ENCODE measurements around the gene CRLF1.

Gene CRLF1

DNA sequence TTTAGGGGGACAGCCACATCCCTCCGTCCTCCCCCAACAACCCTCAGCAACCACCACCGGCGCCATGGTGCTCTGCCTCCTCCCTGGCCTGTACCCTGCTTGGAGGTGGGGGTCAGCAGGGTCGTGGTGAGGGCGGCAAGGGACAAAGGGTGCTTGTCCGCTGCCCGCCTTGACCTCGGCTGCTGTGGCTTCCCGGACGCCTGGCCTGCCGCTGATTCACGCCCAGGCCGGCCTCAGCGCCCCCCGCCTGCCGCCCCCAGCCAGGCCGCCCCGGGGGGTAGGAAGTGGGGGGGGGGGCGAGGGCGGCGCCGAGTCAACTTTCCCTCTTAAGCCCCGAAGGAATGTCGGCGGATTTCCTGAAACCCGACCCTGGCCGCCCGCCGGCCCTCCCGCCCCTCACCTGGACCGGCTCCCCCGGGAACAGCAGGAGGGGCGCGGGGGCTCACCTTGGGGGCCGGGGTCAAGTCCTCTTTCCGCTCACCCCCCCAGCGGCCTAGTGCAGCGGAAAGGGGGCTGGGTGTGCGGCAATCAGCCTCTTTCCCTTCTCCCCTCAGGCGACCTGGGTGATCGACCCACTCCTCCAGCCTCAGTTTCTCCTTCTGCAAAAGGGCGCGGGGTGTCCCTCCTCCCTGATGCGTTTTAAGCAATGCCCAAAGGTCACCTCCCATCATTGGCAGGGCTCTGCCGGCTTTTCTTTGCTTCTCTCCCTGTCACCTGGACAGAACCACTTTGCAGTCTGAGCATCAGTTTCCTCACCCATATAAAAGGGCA is 4.1 kb upstream of the CRLF1 start:
- peaks cover 20 to 24% of the 10 kb centered on the region in 2 donors for H3K4me1 Mint-ChIP-seq (ENCODE audit: low read depth in 2 of 2)
- DNase-seq = no peak
- H3K4me3 Mint-ChIP-seq = peak overlapping the region; percentile 48 to 55
- H3K36me3 Mint-ChIP-seq (ENCODE audit: insufficient read depth) = peaks cover 3% of the 10 kb centered on the region
- no peak overlapping the region for H3K27ac Mint-ChIP-seq
- ATAC-seq (replicated peaks) = no peak
- no peaks in the 10 kb centered on the region for H3K9me3 Mint-ChIP-seq
- H3K27me3 Mint-ChIP-seq = peaks cover 69 to 90% of the 10 kb centered on the region in 2 donors

DNA sequence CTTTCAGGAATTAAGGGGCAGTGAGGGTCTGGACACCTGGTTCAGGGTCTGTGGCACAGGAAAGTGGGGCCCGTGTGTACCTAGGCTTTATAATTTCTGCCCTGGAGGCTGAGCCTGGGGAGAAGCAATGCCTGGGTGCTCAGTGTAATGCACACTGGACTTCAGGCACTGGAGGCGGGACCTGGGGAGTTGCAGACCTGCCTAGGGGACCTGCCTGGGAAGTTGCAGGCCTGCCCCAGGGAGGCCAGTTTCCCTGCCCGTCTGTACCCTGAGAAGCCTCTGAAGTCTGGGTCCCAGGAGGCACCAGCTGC is 3.6 kb upstream of the CRLF1 start:
- no peak for DNase-seq
- Mint-ChIP-seq H3K27me3 (peaks cover 71 to 90% of the 10 kb centered on the region in 2 donors), H3K4me3 (peak overlapping the region in 1 of 2 donors; percentile 6), H3K36me3 (ENCODE audit: insufficient read depth) (peaks cover 3% of the 10 kb centered on the region), H3K9me3 (no peaks in the 10 kb centered on the region), H3K27ac (no peak overlapping the region), H3K4me1 (ENCODE audit: low read depth in 2 of 2) (peaks cover 23 to 27% of the 10 kb centered on the region in 2 donors)
- no peak for ATAC-seq (replicated peaks)

DNA sequence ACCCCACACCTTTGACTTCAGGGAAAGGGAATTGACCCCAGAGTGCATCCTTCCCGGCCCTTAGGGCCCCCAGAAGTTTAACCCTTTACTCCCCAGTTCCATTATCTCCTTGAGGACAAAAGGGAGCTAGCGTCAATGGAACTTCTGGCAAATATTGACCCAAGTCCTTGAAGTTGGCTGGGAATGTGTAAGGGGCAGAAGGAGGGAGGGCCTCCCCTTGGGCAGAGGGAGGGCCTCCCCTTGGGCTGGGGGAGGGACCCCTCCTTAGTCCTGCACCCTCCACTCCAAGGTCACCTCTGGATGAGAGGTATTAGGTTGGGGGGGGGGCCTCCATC is 3.1 kb upstream of the CRLF1 start:
- no peak for DNase-seq
- H3K27me3 Mint-ChIP-seq = peaks cover 71 to 90% of the 10 kb centered on the region in 2 donors
- H3K27ac Mint-ChIP-seq = no peak overlapping the region
- peaks cover 24 to 27% of the 10 kb centered on the region in 2 donors for H3K4me1 Mint-ChIP-seq (ENCODE audit: low read depth in 2 of 2)
- H3K4me3 Mint-ChIP-seq = no peak overlapping the region
- ATAC-seq (replicated peaks) = no peak
- H3K36me3 Mint-ChIP-seq (ENCODE audit: insufficient read depth) = peaks cover 3% of the 10 kb centered on the region
- no peaks in the 10 kb centered on the region for H3K9me3 Mint-ChIP-seq

DNA sequence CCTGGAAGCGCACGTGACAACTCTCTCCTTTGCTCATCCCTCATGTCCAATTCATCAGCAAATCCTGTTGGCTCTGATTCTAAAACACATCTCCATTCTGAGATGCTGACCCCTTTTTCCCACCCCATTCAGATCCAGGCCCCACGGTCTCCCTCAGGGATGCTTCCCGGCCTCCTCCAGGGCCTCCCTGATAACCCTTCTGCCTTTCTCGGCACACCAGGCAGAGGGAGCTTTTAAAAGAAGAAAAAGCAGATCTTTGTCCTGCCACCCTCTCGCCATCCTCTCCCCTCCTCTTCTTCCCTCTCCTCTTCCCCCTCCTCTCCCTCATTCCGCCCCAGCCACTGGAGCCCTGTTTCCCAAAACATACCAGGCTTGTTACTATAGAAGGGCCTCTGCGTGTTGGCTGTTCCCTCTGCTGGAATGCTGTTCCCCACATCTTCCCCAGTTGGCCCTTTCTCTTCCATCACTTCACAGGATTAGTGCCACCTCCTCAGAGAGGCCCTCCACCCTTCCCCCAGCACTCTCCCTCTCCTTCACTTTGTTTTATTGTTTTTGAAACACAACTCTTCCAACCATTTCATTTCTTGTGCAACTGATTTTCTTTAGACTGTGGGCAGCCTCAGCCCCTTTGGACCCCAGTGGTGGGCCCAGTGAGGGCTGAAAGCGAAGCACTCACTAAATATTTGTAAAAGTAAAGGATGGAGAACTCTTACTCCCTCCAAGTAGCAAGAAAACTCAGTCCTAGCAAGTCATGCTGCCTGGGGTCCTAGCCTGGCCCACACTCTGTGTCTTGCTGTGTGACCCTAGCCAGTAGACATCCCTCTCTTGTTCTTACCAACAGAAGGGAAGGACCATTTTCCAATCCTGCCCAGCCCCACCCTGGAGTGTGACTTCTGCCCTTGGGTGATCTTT is 2.5 kb upstream of the CRLF1 start:
- Mint-ChIP-seq H3K36me3 (ENCODE audit: insufficient read depth) (peaks cover 3% of the 10 kb centered on the region), H3K9me3 (no peaks in the 10 kb centered on the region), H3K4me3 (no peak overlapping the region), H3K27me3 (peaks cover 69 to 89% of the 10 kb centered on the region in 2 donors), H3K4me1 (ENCODE audit: low read depth in 2 of 2) (peaks cover 24% of the 10 kb centered on the region in 2 donors), H3K27ac (no peak overlapping the region)
- ATAC-seq (replicated peaks) (no peak), DNase-seq (no peak)

DNA sequence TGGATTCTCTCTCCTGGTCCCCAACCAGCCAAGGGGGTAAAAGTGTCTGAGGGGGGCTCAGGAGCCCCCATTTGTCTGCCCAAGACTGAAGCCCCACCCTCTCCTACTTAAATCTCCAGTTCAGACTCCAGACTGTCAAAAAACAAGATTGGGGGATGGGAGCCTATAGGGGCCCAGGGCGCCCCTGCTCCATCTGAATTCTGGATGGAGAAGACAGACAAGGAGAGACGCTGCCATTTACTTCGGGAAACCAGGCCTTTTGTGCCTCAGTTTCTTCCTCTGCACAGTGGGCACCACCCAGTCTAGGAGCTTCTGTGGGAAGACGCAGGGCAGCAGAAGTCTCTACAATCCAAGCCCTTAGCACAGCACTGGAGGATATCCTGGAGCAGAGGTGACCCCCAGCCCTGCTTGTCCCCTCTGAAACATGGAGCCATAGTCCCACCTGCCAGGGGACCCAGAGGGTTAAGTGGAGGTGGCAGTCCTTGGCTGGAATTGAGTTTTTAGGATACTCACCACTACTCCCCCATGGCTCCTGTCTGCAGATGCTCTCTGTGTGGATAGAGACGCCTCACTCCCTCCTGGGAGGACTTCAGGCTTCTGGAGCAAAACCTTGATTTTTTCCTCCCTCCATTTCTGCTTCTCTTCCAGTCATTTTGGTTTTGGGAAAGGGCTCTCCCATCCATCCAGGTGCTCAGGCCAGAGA is 1.7 kb upstream of the CRLF1 start:
- Mint-ChIP-seq H3K27ac (no peak overlapping the region), H3K9me3 (no peaks in the 10 kb centered on the region), H3K27me3 (peaks cover 63 to 85% of the 10 kb centered on the region in 2 donors), H3K4me3 (peak overlapping the region; percentile 47 to 52), H3K36me3 (ENCODE audit: insufficient read depth) (peaks cover 3% of the 10 kb centered on the region), H3K4me1 (ENCODE audit: low read depth in 2 of 2) (peaks cover 19 to 21% of the 10 kb centered on the region in 2 donors)
- no peak for DNase-seq
- no peak for ATAC-seq (replicated peaks)

DNA sequence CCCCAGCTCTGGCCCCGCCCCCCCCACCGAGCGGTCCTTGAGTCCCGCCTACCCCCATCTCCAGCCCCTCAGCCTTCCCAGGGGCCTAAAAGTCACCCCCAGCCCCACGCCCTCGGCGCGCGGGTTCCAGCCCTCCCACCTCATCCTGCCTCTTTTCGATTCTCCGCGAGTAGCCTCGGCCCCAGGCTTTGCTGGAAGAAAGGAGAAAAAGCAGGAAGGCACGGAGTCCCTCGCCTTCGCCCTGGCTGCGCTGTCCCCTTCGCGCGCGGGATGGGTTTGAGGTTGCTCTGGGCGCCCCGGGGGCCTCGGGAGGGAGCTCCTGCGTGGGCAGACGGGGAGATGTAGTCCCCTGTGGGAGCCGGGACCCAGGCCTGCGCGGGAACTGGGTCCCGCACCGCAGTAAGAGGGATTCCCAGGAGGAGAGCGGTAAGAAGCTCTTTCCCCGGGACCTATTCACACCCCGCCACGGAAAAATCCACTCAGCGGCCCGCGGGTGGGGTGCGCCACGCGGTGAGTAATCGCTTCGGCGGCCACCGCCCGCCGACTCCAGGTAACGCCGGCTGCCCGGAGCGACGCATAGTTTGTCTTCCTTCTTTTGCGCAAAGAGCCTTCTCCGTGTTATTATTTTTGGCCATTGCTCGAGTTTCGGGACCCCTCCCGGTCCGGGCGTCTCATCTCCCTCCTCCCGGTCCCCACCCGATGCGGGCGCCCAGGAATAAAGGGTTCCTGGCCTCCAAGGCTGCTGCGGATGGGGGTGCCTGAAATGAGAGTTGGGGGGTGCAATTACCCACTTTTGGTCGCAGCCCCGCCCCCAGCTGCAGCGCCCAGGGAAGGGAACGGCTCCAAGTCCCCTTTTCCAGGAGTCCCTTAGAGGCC is 865 bp upstream of the CRLF1 start:
- Mint-ChIP-seq H3K27ac (no peak overlapping the region), H3K36me3 (ENCODE audit: insufficient read depth) (peaks cover 3% of the 10 kb centered on the region), H3K27me3 (peaks cover 64 to 85% of the 10 kb centered on the region in 2 donors), H3K4me1 (ENCODE audit: low read depth in 2 of 2) (peaks cover 20 to 21% of the 10 kb centered on the region in 2 donors), H3K9me3 (no peaks in the 10 kb centered on the region), H3K4me3 (peak overlapping the region; percentile 47 to 52)
- DNase-seq = no peak
- ATAC-seq (replicated peaks) = no peak

DNA sequence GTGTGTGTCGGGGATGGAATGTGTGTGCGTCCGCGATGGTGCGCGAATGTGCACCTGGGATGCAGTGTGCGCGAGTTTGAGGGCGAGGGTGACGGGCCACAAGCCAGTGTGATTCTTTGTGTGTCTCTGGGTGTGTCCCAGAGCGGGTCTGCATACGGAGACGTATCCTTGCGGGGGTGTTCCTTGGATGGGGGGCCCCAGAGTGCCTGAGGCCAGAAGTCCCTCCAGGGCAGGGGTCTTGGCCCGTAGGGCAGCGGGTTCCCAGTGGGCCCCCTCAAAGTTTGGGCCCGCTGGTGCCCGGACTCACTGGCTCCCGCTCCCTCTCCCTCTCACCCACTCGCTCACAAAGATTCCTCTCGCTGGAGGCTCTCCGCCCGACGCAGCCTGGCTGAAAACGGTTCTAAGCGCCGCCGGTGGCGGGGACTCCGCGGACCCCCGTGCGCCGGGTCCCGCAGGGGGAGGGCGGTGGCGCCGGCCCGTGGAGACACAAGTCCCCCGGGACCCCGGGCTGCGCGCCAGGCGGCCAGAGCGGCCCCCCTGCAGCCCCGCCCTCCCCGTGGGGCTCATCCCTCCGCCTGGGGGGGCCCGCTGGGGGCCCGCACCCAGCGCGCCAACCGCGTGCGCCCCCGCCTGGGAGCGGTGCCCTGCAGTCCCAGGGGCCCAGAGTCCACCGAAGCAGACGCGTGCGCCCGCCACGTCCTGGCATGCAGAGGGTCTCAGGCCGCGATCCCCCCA is 886 bp downstream of the CRLF1 start:
- Mint-ChIP-seq H3K9me3 (no peaks in the 10 kb centered on the region), H3K27ac (no peak overlapping the region), H3K4me3 (peak overlapping the region; percentile 27 to 65), H3K27me3 (peaks cover 63 to 85% of the 10 kb centered on the region in 2 donors), H3K36me3 (ENCODE audit: insufficient read depth) (no peaks in the 10 kb centered on the region), H3K4me1 (ENCODE audit: low read depth in 2 of 2) (peaks cover 9 to 10% of the 10 kb centered on the region in 2 donors)
- DNase-seq (no peak), ATAC-seq (replicated peaks) (no peak)

DNA sequence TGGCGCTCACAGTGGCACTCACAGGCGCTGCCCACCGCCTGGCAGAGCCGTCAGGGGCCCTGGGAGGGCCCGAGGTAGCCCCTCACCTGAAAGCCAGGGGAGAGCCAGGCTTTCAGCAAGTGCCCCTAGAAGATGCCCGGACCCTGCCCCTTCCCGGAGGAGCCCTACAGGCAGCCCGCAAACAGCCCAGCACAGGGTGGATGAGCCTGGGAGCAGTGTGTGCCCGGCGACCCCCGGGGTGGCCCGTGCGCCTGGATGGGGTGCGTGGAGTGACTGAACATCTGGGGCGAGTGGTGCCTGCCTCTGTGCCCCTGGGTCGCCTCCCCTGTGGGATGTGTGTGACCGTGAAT is 1.4 kb downstream of the CRLF1 start:
- DNase-seq (no peak), ATAC-seq (replicated peaks) (no peak)
- Mint-ChIP-seq H3K27me3 (peaks cover 63 to 84% of the 10 kb centered on the region in 2 donors), H3K4me3 (peak overlapping the region; percentile 27 to 65), H3K36me3 (ENCODE audit: insufficient read depth) (no peaks in the 10 kb centered on the region), H3K27ac (no peak overlapping the region), H3K4me1 (ENCODE audit: low read depth in 2 of 2) (peaks cover 9 to 10% of the 10 kb centered on the region in 2 donors), H3K9me3 (no peaks in the 10 kb centered on the region)

DNA sequence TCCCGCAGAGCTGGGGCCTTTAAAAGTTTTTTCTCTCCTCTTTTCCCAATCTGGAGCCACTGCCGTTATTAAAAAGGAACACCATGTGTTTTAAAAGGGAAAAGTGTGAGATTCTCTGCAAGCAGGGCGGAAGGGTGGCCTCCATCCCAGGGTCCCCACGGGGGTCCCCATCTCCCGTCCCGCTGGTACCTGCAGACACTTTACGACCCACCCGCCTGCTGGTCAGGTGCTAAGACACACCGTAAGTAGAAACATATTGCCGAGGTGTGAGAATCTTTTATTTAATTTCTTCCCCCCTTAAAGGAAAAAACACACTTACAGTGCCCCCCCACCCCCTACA is 1.8 kb downstream of the CRLF1 start:
- Mint-ChIP-seq H3K4me1 (ENCODE audit: low read depth in 2 of 2) (peaks cover 9 to 10% of the 10 kb centered on the region in 2 donors), H3K36me3 (ENCODE audit: insufficient read depth) (no peaks in the 10 kb centered on the region), H3K9me3 (no peaks in the 10 kb centered on the region), H3K27me3 (peaks cover 60 to 84% of the 10 kb centered on the region in 2 donors), H3K4me3 (no peak overlapping the region), H3K27ac (no peak overlapping the region)
- DNase-seq (no peak), ATAC-seq (replicated peaks) (no peak)

DNA sequence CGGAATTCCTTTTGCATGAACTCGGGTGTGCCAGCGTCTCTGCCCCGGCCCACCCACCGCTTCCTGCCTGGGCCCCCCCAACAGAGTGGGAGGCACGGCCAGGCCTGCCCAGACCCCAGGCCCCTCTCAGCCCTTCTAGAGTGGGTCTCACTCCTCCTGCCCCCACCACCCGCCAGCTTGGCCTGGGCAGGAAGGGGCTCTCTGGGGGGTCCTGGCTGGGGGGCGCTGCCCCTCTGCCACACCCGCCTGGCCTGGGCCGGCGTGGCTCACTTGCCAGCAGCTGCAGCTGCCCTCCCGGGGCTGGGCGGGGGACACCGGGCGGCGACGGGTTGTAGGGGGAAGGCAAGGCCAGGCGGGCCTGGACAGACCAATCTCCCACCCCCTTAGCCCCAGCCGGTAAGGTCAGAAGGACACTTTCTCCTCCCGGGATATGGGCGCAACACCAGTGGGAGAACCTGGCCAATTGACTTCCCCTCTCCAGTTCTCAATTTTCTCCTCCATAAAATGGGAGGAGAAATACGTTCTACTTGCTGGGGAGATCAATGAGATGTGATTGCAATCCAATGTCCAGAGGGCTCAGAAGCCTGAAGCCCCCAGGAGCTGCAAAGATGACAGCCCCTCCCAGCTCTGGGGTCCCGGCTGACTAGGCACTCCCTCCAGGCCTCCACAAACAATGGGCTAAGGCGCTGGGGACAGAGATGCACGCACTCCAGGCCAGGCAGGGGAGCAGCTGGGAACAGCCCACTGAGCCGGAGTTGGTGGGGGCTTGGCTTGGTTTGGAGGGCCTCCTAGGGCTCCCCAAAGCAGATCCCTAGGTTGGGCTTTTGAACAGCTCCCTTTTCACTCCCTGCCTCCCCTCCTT is 2.4 kb downstream of the CRLF1 start:
- Mint-ChIP-seq H3K36me3 (ENCODE audit: insufficient read depth) (no peaks in the 10 kb centered on the region), H3K4me1 (ENCODE audit: low read depth in 2 of 2) (peaks cover 9 to 10% of the 10 kb centered on the region in 2 donors), H3K9me3 (no peaks in the 10 kb centered on the region), H3K27ac (no peak overlapping the region), H3K27me3 (peaks cover 54 to 84% of the 10 kb centered on the region in 2 donors), H3K4me3 (no peak overlapping the region)
- ATAC-seq (replicated peaks) (no peak), DNase-seq (no peak)

DNA sequence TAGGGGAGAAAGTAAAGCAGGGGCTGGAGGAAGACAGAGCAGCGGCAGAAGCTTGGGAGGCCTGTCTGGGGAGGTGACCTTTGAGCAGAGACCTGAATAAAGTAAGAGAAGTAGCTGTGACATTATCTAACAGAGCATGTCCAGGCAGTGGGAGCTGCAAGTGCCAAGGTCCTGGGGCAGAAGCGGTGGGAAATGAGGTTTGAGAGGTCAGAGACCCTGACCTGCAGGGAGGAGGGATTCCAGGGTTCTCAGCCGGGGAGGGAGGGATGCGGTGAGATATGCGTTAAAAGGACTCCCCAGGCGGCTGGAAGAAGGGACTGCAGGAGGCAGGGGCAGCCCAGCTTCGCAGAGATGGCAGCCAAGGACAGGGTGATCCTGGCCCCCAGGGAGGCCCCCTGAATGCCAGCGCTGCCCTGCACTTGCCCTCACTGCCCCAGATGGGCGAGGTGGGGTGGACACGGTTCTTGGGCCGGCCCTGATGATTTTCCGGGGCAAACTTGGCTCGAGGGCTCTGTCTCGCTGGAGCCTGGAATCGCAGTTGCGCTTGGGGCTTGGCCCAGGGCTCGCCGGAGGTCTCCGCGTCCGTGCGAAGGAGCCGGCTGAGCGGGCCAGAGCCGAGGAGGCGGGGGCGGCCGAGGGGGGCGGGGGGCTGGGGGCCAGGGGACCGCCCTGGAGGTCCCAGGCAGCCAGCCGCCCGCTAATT is 3.2 kb downstream of the CRLF1 start:
- Mint-ChIP-seq H3K27me3 (peaks cover 46 to 84% of the 10 kb centered on the region in 2 donors), H3K27ac (no peak overlapping the region), H3K4me3 (peak overlapping the region in 1 of 2 donors; percentile 45), H3K4me1 (ENCODE audit: low read depth in 2 of 2) (peaks cover 9 to 10% of the 10 kb centered on the region in 2 donors), H3K36me3 (ENCODE audit: insufficient read depth) (no peaks in the 10 kb centered on the region), H3K9me3 (no peaks in the 10 kb centered on the region)
- DNase-seq (no peak), ATAC-seq (replicated peaks) (peak; percentile 74)
